Left ventricle myocardium inferior (tissue), 1 donor: ENCODE results near the gene MBNL2. TPM values are rescaled to one million over a fixed set of nuclear protein-coding genes. Genes with fewer than 3 reads are reported as not detected.

Experiments used
- DNase-seq: peaks from one replicate; pipeline ENCODE4 v3.0.0-alpha.2; 2020
- H3K27ac ChIP-seq: fragments of 200-600 bp; replicated peaks from 2 replicates; pipeline ENCODE4 v1.8.0; 2021
- H3K27me3 ChIP-seq: fragments of 200-600 bp; 2 replicates; pipeline ENCODE4 v1.8.0; 2021; ENCODE audit warnings: low read depth
- H3K36me3 ChIP-seq: fragments of 200-600 bp; 2 replicates; pipeline ENCODE4 v1.8.0; 2021
- H3K4me1 ChIP-seq: fragments of 200-600 bp; 2 replicates; pipeline ENCODE4 v1.8.0; 2021
- H3K4me3 ChIP-seq: fragments of 200-600 bp; 2 replicates; pipeline ENCODE4 v1.8.0; 2021; ENCODE audit warnings: mild to moderate bottlenecking, moderate library complexity
- H3K9me3 ChIP-seq: fragments of 200-600 bp; replicated peaks from 2 replicates; pipeline ENCODE4 v1.8.0; 2021
- CTCF ChIP-seq: fragments of 200-600 bp; IDR thresholded peaks from 2 replicates; pipeline ENCODE4 v1.8.0; 2021; ENCODE audit warnings: antibody characterized with exemption, mild to moderate bottlenecking, borderline replicate concordance
- intact Hi-C: fragments of 100-400 bp; cut with micrococcal nuclease; formaldehyde crosslinking; loops from one replicate; pipeline ENCODE4 v1.11.0; 2022
- total RNA-seq: library from RNA; stranded (reverse); fragmentation: NEBNext Ultra II Directional; extraction: Animal tissue kit (Norgen Biotek cat#: 25700); gene quantifications from one replicate; pipeline ENCODE4 v1.2.1, GENCODE V29; 2021
- donor health status: DM: no; HTN: yes; CAD: no; lungs with severe emphysema.

Gene MBNL2
- total RNA-seq, 1 donor from 2014 or later: 76.5 TPM

GRCh38 chr13:97426695-97427094, 204.6 kb downstream of the MBNL2 start:
- Histone ChIP-seq H3K27ac (no peak overlapping the region), H3K27me3 (no peaks in the 10 kb centered on the region), H3K4me3 (no peak overlapping the region), H3K4me1 (peaks cover 26% of the 10 kb centered on the region), H3K9me3 (no peaks in the 10 kb centered on the region), H3K36me3 (no peaks in the 10 kb centered on the region)
- no peak for DNase-seq
- no peak for TF ChIP-seq CTCF
- intact Hi-C loops: no loop called here

GRCh38 chr13:97429681-97430081, 207.5 kb downstream of the MBNL2 start:
- intact Hi-C loops: no loop called here
- Histone ChIP-seq H3K27me3 (no peaks in the 10 kb centered on the region), H3K27ac (no peak overlapping the region), H3K9me3 (no peaks in the 10 kb centered on the region), H3K36me3 (no peaks in the 10 kb centered on the region), H3K4me1 (peaks cover 19% of the 10 kb centered on the region), H3K4me3 (no peak overlapping the region)
- no peak for TF ChIP-seq CTCF
- no peak for DNase-seq

- TF ChIP-seq CTCF: no peak
- no peaks in the 10 kb centered on the region for H3K27me3 ChIP-seq
- peaks cover 25% of the 10 kb centered on the region for H3K4me1 ChIP-seq
- H3K4me3 ChIP-seq: no peak overlapping the region
- H3K36me3 ChIP-seq: no peaks in the 10 kb centered on the region
- H3K27ac ChIP-seq: no peak overlapping the region
- intact Hi-C loops: no loop called here
- H3K9me3 ChIP-seq: no peaks in the 10 kb centered on the region
- DNase-seq: no peak
These were observed 208.2 kb downstream of the MBNL2 start for GRCh38 chr13:97430296-97430695.

- no peaks in the 10 kb centered on the region for H3K36me3 ChIP-seq
- intact Hi-C loops: no loop called here
- no peaks in the 10 kb centered on the region for H3K27me3 ChIP-seq
- no peak overlapping the region for H3K27ac ChIP-seq
- no peak for DNase-seq
- H3K4me1 ChIP-seq: peaks cover 35% of the 10 kb centered on the region
- no peaks in the 10 kb centered on the region for H3K9me3 ChIP-seq
- no peak for TF ChIP-seq CTCF
- no peak overlapping the region for H3K4me3 ChIP-seq
These were observed 209.1 kb downstream of the MBNL2 start for GRCh38 chr13:97431171-97431764.

GRCh38 chr13:97432232-97432916, 210.2 kb downstream of the MBNL2 start:
- peak overlapping the region; percentile 100 for H3K27ac ChIP-seq
- no peaks in the 10 kb centered on the region for H3K9me3 ChIP-seq
- H3K27me3 ChIP-seq: no peaks in the 10 kb centered on the region
- peaks cover 46% of the 10 kb centered on the region for H3K4me1 ChIP-seq
- H3K4me3 ChIP-seq: peak overlapping the region; percentile 95
- intact Hi-C loops: no loop called here
- DNase-seq: no peak
- H3K36me3 ChIP-seq: no peaks in the 10 kb centered on the region
- TF ChIP-seq CTCF: no peak
